ENCODE measurements around the gene FHOD3.

Gene FHOD3

DNA sequence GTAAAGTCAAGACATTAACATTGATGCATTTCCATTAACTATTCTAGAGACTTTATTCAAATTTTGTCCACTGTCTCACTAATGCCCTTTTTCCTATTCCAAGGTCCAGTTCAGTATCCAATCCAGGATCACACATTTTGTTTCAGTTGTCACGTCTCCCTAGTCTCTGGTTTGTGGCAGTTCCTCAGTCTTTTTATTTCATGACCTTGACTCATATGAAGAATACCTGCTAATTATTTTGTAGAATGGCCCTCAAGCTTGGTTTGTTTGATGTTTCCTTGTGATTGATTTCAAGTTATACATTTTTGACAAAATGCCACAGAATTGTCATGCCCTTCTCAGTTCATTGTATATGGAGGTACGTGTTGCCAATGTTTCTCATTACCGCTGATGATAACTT lies 145.2 kb downstream of the FHOD3 start:
- no peak overlapping the region for H3K4me3 ChIP-seq (replicated peaks; ENCODE audit: insufficient read depth, low read length)
- H3K27me3 ChIP-seq (ENCODE audit: insufficient read depth, poor library complexity, severe bottlenecking): peaks cover 7% of the 10 kb centered on the region
- no peak overlapping the region for H3K27ac ChIP-seq (replicated peaks)
- TF ChIP-seq REST (IDR thresholded peaks at IDR 0.05; ENCODE audit: insufficient replicate concordance, low read depth): no peak
- TF ChIP-seq CTCF (IDR thresholded peaks at IDR 0.05; ENCODE audit: insufficient read depth, low read length): no peak
- no peak for TF ChIP-seq SPI1 (IDR thresholded peaks at IDR 0.05; ENCODE audit: borderline replicate concordance, low read depth)
- no peak for TF ChIP-seq POLR2AphosphoS5 (IDR thresholded peaks at IDR 0.05; ENCODE audit: low read depth)
- no peak for TF ChIP-seq GABPA (IDR thresholded peaks at IDR 0.05; ENCODE audit: low read depth)
- no peak for DNase-seq (ENCODE audit: low read depth in 1 of 2, low spot score in 1 of 2)

GRCh38 chr18:36446059-36446458 lies 148.5 kb downstream of the FHOD3 start:
- TF ChIP-seq REST (IDR thresholded peaks at IDR 0.05; ENCODE audit: insufficient replicate concordance, low read depth): no peak
- no peak for TF ChIP-seq POLR2AphosphoS5 (IDR thresholded peaks at IDR 0.05; ENCODE audit: low read depth)
- no peak for TF ChIP-seq SPI1 (IDR thresholded peaks at IDR 0.05; ENCODE audit: borderline replicate concordance, low read depth)
- TF ChIP-seq CTCF (IDR thresholded peaks at IDR 0.05; ENCODE audit: insufficient read depth, low read length): no peak
- no peak for TF ChIP-seq GABPA (IDR thresholded peaks at IDR 0.05; ENCODE audit: low read depth)
- no peak overlapping the region for H3K4me3 ChIP-seq (replicated peaks; ENCODE audit: insufficient read depth, low read length)
- H3K27ac ChIP-seq (replicated peaks): no peak overlapping the region
- H3K27me3 ChIP-seq (ENCODE audit: insufficient read depth, poor library complexity, severe bottlenecking): peaks cover 32% of the 10 kb centered on the region
- DNase-seq (ENCODE audit: low read depth in 1 of 2, low spot score in 1 of 2): no peak

- no peak for TF ChIP-seq REST (IDR thresholded peaks at IDR 0.05; ENCODE audit: insufficient replicate concordance, low read depth)
- TF ChIP-seq SPI1 (IDR thresholded peaks at IDR 0.05; ENCODE audit: borderline replicate concordance, low read depth): no peak
- TF ChIP-seq GABPA (IDR thresholded peaks at IDR 0.05; ENCODE audit: low read depth): no peak
- no peak for TF ChIP-seq CTCF (IDR thresholded peaks at IDR 0.05; ENCODE audit: insufficient read depth, low read length)
- no peak for TF ChIP-seq POLR2AphosphoS5 (IDR thresholded peaks at IDR 0.05; ENCODE audit: low read depth)
- no peak overlapping the region for H3K4me3 ChIP-seq (replicated peaks; ENCODE audit: insufficient read depth, low read length)
- H3K27me3 ChIP-seq (ENCODE audit: insufficient read depth, poor library complexity, severe bottlenecking): peaks cover 26% of the 10 kb centered on the region
- no peak overlapping the region for H3K27ac ChIP-seq (replicated peaks)
- DNase-seq (ENCODE audit: low read depth in 1 of 2, low spot score in 1 of 2): no peak
Measured at GRCh38 chr18:36448384-36449290, 151.1 kb downstream of the FHOD3 start.
